Upper lobe of left lung (tissue), 4 donors: ENCODE data around the gene IGF2R.
A peak's percentile ranks its signal among the peaks of the same experiment; 100 is the strongest.

Source experiments
- EP300 ChIP-seq, 4 donors: sonication (generic); formaldehyde crosslinking; IDR thresholded peaks; one replicate each; pipeline ENCODE4 v1.5.1; 2017; ENCODE audit warnings: antibody characterized with exemption in 4 of 4, control low read depth in 2 of 4
- POLR2A ChIP-seq, 4 donors: fragments of 450-650 bp; IDR thresholded peaks; one replicate each; pipeline ENCODE4 v1.5.1; 2016 to 2017; ENCODE audit warnings: antibody characterized with exemption in 4 of 4, mild to moderate bottlenecking in 2 of 4
- TF ChIP-seq, protein P1 (sequence below), 6 experiments: fragments of 450-650 bp in 4 of 6; fragments of 200-600 bp in 2 of 6; sonication (generic) in 2 of 6; IDR thresholded peaks; one replicate each; pipeline ENCODE4 v1.5.1; 2016 to 2019; ENCODE audit warnings: antibody characterized with exemption in 6 of 6

DNA sequence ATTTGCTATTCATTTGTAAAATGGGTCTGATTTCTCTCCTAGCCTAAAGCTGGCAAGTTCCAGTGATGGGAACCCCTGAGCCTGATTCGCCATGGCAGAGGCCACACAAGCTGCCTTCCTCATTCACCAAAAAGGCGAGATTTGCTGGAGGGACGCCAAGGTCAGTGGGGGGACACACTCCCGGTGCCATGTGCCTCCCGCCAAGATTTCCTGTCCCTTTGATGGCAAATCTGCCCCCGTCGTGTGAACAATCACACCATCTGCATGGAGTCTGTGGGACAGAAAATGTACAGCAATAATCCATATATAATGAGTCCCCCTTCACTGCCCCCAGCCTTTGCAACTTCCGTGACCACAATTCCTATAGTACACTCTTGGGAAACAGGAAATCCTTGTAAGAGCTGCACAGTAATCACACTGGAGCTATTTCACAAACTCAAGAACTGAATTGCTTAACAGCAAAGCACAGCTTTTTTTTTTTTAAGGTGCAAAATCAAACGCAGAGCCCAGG, 15.7 kb upstream of the IGF2R start:
- TF ChIP-seq, protein P1, sequence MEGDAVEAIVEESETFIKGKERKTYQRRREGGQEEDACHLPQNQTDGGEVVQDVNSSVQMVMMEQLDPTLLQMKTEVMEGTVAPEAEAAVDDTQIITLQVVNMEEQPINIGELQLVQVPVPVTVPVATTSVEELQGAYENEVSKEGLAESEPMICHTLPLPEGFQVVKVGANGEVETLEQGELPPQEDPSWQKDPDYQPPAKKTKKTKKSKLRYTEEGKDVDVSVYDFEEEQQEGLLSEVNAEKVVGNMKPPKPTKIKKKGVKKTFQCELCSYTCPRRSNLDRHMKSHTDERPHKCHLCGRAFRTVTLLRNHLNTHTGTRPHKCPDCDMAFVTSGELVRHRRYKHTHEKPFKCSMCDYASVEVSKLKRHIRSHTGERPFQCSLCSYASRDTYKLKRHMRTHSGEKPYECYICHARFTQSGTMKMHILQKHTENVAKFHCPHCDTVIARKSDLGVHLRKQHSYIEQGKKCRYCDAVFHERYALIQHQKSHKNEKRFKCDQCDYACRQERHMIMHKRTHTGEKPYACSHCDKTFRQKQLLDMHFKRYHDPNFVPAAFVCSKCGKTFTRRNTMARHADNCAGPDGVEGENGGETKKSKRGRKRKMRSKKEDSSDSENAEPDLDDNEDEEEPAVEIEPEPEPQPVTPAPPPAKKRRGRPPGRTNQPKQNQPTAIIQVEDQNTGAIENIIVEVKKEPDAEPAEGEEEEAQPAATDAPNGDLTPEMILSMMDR (IDR thresholded peaks at IDR 0.05) = no peak
- no peak for TF ChIP-seq POLR2A (IDR thresholded peaks at IDR 0.05)
- peak in 2 of 4 donors; percentile 69 to 84 for TF ChIP-seq EP300 (IDR thresholded peaks at IDR 0.05)
